Uterus (tissue), 4 donors: ENCODE data around the gene CDC42SE1. TPM values are rescaled to one million over a fixed set of nuclear protein-coding genes. Genes with fewer than 3 reads are reported as not detected.
A peak's percentile ranks its signal among the peaks of the same experiment; 100 is the strongest.

Experiments used
- DNase-seq, 2 donors: peaks; one replicate each; pipeline ENCODE4 v3.0.0-alpha.2; 2019 to 2020
- H3K27ac ChIP-seq, 2 donors: fragments of 200-600 bp; sonication (generic); 1 replicate in 1 of 2; 2 replicates in 1 of 2; pipeline ENCODE4 v1.5.1; 2016 to 2018
- H3K27me3 ChIP-seq, 2 donors: fragments of 200-600 bp; sonication (generic); one replicate each; pipeline ENCODE4 v1.5.1; 2018 to 2019; ENCODE audit warnings: control low read depth in 1 of 2
- H3K36me3 ChIP-seq, 2 donors: fragments of 200-600 bp; sonication (generic); one replicate each; pipeline ENCODE4 v1.5.1; 2019; ENCODE audit warnings: control low read depth in 1 of 2
- H3K4me1 ChIP-seq, 2 donors: fragments of 200-600 bp; sonication (generic); one replicate each; pipeline ENCODE4 v1.5.1; 2018 to 2019; ENCODE audit warnings: control low read depth in 1 of 2
- H3K4me3 ChIP-seq, 2 donors: fragments of 200-600 bp; sonication (generic); 1 replicate in 1 of 2; 2 replicates in 1 of 2; pipeline ENCODE4 v1.5.1; 2018 to 2019; ENCODE audit warnings: mild to moderate bottlenecking in 1 of 2
- H3K9me3 ChIP-seq, 2 donors: fragments of 200-600 bp; sonication (generic); one replicate each; pipeline ENCODE4 v1.5.1; 2019; ENCODE audit warnings: control low read depth in 1 of 2
- POLR2A ChIP-seq, 2 donors: fragments of 450-650 bp; IDR thresholded peaks; one replicate each; pipeline ENCODE4 v1.6.1; 2016; ENCODE audit warnings: antibody characterized with exemption in 2 of 2, mild to moderate bottlenecking in 1 of 2, moderate library complexity in 1 of 2
- intact Hi-C: fragments of 100-400 bp; cut with DNase I; formaldehyde crosslinking; loops from one replicate; pipeline ENCODE4 v1.15.1; 2023; ENCODE audit warnings: low total_unique reads
- small RNA-seq: library from RNA; depleted of rRNA; stranded (forward); fragments of <200 nt; gene quantifications from one replicate; pipeline ENCODE3, GENCODE V24; 2016
- total RNA-seq, 4 donors: library from RNA; depleted of rRNA in 3 of 4; stranded (reverse); fragments of >200 nt in 3 of 4; gene quantifications; one replicate each; pipeline versions ENCODE4 v1.1.0 to v1.2.4, GENCODE V29; 2014 to 2023
- TF ChIP-seq, protein P1 (sequence below), 4 experiments: fragments of 200-600 bp in 2 of 4; fragments of 450-650 bp in 2 of 4; sonication (generic) in 2 of 4; IDR thresholded peaks; one replicate each; pipeline ENCODE4 v1.5.1; 2016 to 2019; ENCODE audit warnings: antibody characterized with exemption in 4 of 4, mild to moderate bottlenecking in 2 of 4, moderate library complexity in 1 of 4
- donor health status: DM: yes; HTN: yes; CAD: no.

CDC42SE1 gene
- total RNA-seq, 4 donors from 2014 or later: 21.5 to 80.8 (median 39.4) TPM

DNA sequence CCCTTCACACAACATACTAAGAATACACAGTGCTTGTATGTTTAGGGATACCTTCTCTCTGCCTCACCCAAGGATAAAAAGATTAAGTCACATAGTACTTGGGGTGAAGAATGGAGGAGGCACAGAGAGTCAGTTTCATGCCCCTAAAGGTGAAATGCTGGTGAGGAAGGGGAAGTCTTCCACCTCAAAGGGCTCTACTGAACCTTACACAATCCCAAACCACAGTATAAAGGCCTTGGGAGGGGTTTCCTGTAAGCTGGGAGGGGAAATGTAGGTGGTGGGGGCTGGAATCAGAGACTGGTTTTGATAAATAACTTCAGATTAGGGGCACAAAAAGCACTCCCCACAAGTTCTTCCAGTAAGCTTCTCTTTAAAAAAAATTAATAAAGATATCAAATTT is 56.2 kb downstream of the CDC42SE1 start:
- Histone ChIP-seq H3K4me1 (peaks cover 0 to 4% of the 10 kb centered on the region in 2 donors), H3K4me3 (no peak overlapping the region)
- no peak for TF ChIP-seq POLR2A (IDR thresholded peaks at IDR 0.05)
- TF ChIP-seq, protein P1, sequence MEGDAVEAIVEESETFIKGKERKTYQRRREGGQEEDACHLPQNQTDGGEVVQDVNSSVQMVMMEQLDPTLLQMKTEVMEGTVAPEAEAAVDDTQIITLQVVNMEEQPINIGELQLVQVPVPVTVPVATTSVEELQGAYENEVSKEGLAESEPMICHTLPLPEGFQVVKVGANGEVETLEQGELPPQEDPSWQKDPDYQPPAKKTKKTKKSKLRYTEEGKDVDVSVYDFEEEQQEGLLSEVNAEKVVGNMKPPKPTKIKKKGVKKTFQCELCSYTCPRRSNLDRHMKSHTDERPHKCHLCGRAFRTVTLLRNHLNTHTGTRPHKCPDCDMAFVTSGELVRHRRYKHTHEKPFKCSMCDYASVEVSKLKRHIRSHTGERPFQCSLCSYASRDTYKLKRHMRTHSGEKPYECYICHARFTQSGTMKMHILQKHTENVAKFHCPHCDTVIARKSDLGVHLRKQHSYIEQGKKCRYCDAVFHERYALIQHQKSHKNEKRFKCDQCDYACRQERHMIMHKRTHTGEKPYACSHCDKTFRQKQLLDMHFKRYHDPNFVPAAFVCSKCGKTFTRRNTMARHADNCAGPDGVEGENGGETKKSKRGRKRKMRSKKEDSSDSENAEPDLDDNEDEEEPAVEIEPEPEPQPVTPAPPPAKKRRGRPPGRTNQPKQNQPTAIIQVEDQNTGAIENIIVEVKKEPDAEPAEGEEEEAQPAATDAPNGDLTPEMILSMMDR (IDR thresholded peaks at IDR 0.05): no peak

DNA sequence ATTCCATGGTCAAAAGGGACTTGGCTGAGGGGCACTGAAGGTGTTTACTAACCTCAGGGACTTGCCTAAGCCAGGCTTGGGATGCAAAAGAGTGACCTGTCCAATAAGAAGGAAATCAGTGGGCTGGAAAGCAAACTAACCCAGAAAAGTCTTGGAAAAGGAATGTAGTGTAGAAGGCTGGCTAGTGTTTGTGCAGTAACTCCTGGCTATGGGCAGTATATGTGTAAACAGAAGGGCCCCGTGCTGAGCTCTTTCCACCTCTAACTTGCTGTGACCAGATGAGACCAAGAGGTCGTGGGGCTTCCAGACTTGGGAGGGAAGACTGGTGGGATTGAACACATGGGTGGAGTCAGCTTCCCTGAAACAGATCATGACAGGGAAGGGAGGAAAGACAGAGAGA is 56.8 kb downstream of the CDC42SE1 start:
- Histone ChIP-seq H3K4me3 (no peak overlapping the region), H3K27me3 (no peaks in the 10 kb centered on the region), H3K9me3 (no peaks in the 10 kb centered on the region), H3K36me3 (no peaks in the 10 kb centered on the region), H3K27ac (peak overlapping the region; percentile 36 to 93), H3K4me1 (peaks cover 0 to 4% of the 10 kb centered on the region in 2 donors)
- no peak for TF ChIP-seq POLR2A (IDR thresholded peaks at IDR 0.05)
- TF ChIP-seq, protein P1 (IDR thresholded peaks at IDR 0.05): no peak
- intact Hi-C loops: no loop called here
- DNase-seq: no peak

More for the DNA sequence above, 56.2 kb downstream of the CDC42SE1 start:
- Histone ChIP-seq H3K27ac (peak overlapping the region; percentile 36 to 93), H3K9me3 (no peaks in the 10 kb centered on the region), H3K27me3 (no peaks in the 10 kb centered on the region), H3K36me3 (no peaks in the 10 kb centered on the region)
- intact Hi-C loops: no loop called here
- no peak for DNase-seq

DNA sequence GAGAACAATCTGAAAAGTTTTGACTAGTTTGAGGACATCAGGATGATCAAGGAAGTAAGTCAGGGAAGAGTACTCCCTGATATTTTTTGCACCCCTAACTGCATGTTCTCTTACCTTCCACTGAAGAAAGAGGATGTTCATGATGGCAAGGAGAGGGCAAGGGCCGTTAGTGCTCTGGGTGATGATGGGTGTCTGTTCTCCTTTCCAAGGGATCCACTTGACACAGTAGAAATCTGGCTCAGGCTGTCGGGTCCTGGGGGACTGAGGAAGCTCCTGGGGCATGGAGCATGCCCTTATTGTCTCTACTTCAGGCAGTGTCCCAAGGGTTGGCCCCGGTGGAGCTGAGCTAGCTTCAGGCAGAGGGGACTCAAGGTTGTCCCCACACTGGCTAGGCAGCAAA is 57.4 kb downstream of the CDC42SE1 start:
- Histone ChIP-seq H3K36me3 (no peaks in the 10 kb centered on the region), H3K9me3 (no peaks in the 10 kb centered on the region), H3K4me1 (peaks cover 0 to 4% of the 10 kb centered on the region in 2 donors), H3K4me3 (no peak overlapping the region), H3K27ac (no peak overlapping the region), H3K27me3 (no peaks in the 10 kb centered on the region)
- intact Hi-C loops: no loop called here
- no peak for DNase-seq
- no peak for TF ChIP-seq POLR2A (IDR thresholded peaks at IDR 0.05)
- TF ChIP-seq, protein P1 (IDR thresholded peaks at IDR 0.05): no peak

DNA sequence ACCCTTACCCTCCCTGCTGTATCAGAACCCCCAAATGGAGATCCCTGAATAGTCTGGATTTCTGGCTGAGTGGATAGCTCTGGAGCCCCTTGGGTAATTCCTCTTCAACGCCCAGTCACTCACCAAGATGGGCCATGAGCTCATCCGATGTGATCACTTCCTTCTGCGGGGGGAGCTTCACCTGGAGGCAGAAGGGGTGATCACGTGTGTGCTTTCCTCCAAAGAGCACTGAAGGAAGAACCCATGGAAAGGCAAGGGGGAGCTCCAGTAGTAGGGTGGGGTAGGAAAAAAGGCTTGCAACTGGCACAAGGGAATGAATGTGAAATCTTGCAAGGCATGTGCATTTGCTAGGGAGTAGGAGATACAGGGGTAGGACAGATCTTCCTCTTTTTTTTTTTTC is 57.8 kb downstream of the CDC42SE1 start:
- H3K27me3 ChIP-seq: no peaks in the 10 kb centered on the region
- no peak overlapping the region for H3K27ac ChIP-seq
- no peaks in the 10 kb centered on the region for H3K36me3 ChIP-seq
- no peak for DNase-seq
- TF ChIP-seq, protein P1 (IDR thresholded peaks at IDR 0.05): no peak
- TF ChIP-seq POLR2A (IDR thresholded peaks at IDR 0.05): no peak
- intact Hi-C loops: no loop called here
- peaks cover 0 to 4% of the 10 kb centered on the region in 2 donors for H3K4me1 ChIP-seq
- no peak overlapping the region for H3K4me3 ChIP-seq
- H3K9me3 ChIP-seq: no peaks in the 10 kb centered on the region

Small RNA genes within 50 kb of the gene (small RNA-seq; reads per million reads assigned to genes)
- gene RNU6-884P: not detected

Other genes starting within 250 kb of the CDC42SE1 start
- gene ARNT, start 183.0 kb downstream of the CDC42SE1 start, total RNA-seq: 10 to 100 TPM; 28.9 to 86.1 (median 59.1) TPM
- gene CTXND2, start 172.5 kb downstream of the CDC42SE1 start, total RNA-seq: not detected
- gene SETDB1, start 133.3 kb downstream of the CDC42SE1 start, total RNA-seq: 10 to 100 TPM; 21.8 to 63.2 (median 54.4) TPM
- gene CERS2, start 84.8 kb downstream of the CDC42SE1 start, total RNA-seq: 100 to 1,000 TPM in 3 of 4 donors, 10 to 100 TPM in 1; 74.9 to 191 (median 147) TPM
- gene ANXA9, start 77.3 kb downstream of the CDC42SE1 start, total RNA-seq: 10 to 100 TPM in 1 of 4 donors, 1 to 10 TPM in 3; 2.3 to 54.3 (median 6.2) TPM
- 10 to 100 TPM in 3 of 4 donors, 1 to 10 TPM in 1; 10.0 to 37.7 (median 24.6) TPM for gene MINDY1, start 52.7 kb downstream of the CDC42SE1 start, total RNA-seq
- gene PRUNE1, start 51.2 kb downstream of the CDC42SE1 start, total RNA-seq: 10 to 100 TPM in 3 of 4 donors, 1 to 10 TPM in 1; 10.0 to 26.4 (median 20.1) TPM
- under 1 TPM in 2 of 4 donors, not detected in 2; 0.24 to 0.55 TPM for gene BNIPL, start 23.0 kb downstream of the CDC42SE1 start, total RNA-seq
- gene C1orf56, start 11.9 kb downstream of the CDC42SE1 start, total RNA-seq: 1 to 10 TPM in 3 of 4 donors, under 1 TPM in 1; 0.59 to 8.5 (median 3.8) TPM
- 10 to 100 TPM in 1 of 4 donors, 1 to 10 TPM in 3; 1.3 to 10.6 (median 5.6) TPM for gene MLLT11, start 775 bp upstream of the CDC42SE1 start, total RNA-seq
- 100 to 1,000 TPM in 1 of 4 donors, 10 to 100 TPM in 2, 1 to 10 TPM in 1; 7.4 to 285 (median 21.2) TPM for gene GABPB2, start 11.1 kb upstream of the CDC42SE1 start, total RNA-seq
- gene SEMA6C, start 87.0 kb upstream of the CDC42SE1 start, total RNA-seq: 10 to 100 TPM in 2 of 4 donors, 1 to 10 TPM in 1, under 1 TPM in 1; 0.88 to 31.3 (median 10.4) TPM
- gene TNFAIP8L2, start 97.0 kb upstream of the CDC42SE1 start, total RNA-seq: 10 to 100 TPM in 1 of 4 donors, 1 to 10 TPM in 3; 1.0 to 27.1 (median 3.1) TPM
- gene LYSMD1, start 106.3 kb upstream of the CDC42SE1 start, total RNA-seq: 10 to 100 TPM in 2 of 4 donors, 1 to 10 TPM in 2; 6.4 to 32.9 (median 11.1) TPM
- gene SCNM1, start 106.5 kb upstream of the CDC42SE1 start, total RNA-seq: 100 to 1,000 TPM in 1 of 4 donors, 10 to 100 TPM in 2, 1 to 10 TPM in 1; 3.2 to 186 (median 21.3) TPM
- under 1 TPM in 1 of 4 donors, not detected in 3; 0.26 TPM for gene TMOD4, start 116.4 kb upstream of the CDC42SE1 start, total RNA-seq
- gene VPS72, start 130.6 kb upstream of the CDC42SE1 start, total RNA-seq: 10 to 100 TPM; 22.3 to 53.5 (median 32.7) TPM
- 100 to 1,000 TPM in 2 of 4 donors, 10 to 100 TPM in 2; 66.8 to 240 (median 92.6) TPM for gene PIP5K1A, start 138.9 kb upstream of the CDC42SE1 start, total RNA-seq
- 100 to 1,000 TPM in 1 of 4 donors, 10 to 100 TPM in 3; 73.5 to 114 (median 89.1) TPM for gene PSMD4, start 195.1 kb upstream of the CDC42SE1 start, total RNA-seq
- gene ZNF687, start 222.7 kb upstream of the CDC42SE1 start, total RNA-seq: 10 to 100 TPM in 2 of 4 donors, 1 to 10 TPM in 2; 6.4 to 31.9 (median 10.9) TPM